GM12873 (cell line): ENCODE results near the gene DSP.

Source experiments
- TF ChIP-seq, protein P1 (sequence below): IDR thresholded peaks from 2 replicates; pipeline ENCODE4 v1.5.1; 2012; ENCODE audit warnings: low read depth, mild to moderate bottlenecking, moderate library complexity, low read length, control low read depth; ENCODE audit not compliant: insufficient read depth; ENCODE audit errors: missing control alignments

DSP gene

GRCh38 chr6:7541175-7542064, at the start of gene DSP:
DSP (plus strand) TSS chr6:7541671; CDS start chr6:7541916, 245 bp downstream.
- TF ChIP-seq, protein P1, sequence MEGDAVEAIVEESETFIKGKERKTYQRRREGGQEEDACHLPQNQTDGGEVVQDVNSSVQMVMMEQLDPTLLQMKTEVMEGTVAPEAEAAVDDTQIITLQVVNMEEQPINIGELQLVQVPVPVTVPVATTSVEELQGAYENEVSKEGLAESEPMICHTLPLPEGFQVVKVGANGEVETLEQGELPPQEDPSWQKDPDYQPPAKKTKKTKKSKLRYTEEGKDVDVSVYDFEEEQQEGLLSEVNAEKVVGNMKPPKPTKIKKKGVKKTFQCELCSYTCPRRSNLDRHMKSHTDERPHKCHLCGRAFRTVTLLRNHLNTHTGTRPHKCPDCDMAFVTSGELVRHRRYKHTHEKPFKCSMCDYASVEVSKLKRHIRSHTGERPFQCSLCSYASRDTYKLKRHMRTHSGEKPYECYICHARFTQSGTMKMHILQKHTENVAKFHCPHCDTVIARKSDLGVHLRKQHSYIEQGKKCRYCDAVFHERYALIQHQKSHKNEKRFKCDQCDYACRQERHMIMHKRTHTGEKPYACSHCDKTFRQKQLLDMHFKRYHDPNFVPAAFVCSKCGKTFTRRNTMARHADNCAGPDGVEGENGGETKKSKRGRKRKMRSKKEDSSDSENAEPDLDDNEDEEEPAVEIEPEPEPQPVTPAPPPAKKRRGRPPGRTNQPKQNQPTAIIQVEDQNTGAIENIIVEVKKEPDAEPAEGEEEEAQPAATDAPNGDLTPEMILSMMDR = no peak

GRCh38 chr6:7493866-7494265, 47.6 kb upstream of the DSP start:
- TF ChIP-seq, protein P1 = no peak

- TF ChIP-seq, protein P1 = no peak
Measured at GRCh38 chr6:7494638-7495037, 46.8 kb upstream of the DSP start.

DNA sequence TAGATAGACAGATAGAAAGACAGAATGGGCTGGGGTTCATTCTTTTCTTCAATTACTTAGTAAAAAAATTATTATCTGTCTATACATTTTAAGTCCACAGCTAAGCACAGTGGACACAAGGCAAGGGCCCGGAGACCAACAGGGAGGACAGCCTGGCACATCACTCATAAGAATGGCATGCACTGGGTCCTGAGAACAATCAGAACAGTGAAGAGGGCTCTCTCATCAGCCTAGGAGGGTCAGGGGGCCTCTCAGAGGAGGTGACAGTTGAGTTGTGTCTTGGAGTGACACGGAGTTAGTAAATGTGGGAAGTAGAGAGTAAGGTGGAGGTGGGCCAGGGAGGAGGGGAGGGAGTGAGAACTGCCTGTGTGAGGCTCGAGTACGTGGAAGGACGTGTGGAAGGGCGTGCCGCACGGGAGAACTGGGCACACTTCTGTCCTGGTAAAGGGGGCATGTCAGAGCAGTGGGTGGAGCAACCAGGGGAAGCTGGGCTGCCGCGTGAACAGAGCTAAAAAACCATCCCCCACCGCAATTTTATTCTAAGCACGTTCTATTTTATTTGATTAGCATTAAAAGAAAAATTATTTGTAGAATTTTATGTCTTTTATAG, 45.1 kb upstream of the DSP start:
- TF ChIP-seq, protein P1 = no peak

DNA sequence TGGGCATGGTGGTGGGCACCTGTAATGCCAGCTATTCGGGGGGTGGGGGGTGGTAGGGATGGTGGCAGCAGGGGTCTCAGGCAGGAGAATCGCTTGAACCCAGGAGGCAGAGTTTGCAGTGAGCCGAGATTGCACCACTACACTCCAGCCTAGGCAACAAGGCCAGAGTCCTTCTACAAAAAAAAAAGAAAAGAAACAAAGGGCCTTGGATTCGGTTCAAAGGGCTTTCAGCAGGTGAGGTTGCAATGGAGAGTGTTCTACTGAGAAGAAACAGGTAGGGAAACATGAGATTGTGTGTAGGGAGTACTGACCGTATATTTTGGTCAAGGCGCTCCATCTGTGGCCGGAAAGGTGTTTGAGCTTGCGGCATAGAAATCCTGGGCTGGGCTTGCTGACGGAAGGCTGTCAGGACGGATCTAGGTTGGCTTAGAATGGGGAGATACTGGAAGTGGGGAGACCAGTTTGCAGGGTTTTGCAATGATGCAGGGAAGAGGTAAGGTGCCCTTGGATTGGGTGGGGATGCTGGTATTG, 40.7 kb upstream of the DSP start:
- TF ChIP-seq, protein P1 = no peak

DNA sequence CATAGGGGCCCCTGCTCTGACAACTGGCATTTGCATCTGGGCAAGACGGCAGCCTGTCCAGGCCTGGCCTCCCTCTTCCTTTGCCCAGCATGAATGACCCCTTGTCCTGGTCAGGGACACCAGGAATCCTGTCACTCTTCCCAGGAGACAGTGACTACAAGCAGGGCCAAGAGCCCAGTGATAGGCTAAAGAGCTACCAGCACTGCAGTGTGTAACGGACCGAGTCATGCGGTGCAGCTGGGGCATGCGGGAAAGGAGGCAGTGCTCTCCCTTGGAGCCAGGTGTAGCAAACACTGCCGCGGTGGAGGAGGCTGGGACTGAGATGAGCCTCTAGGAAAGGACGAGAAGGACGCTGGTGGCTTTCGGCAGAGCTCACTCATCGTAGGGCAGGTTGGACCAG, 38.7 kb upstream of the DSP start:
- TF ChIP-seq, protein P1 = no peak

- TF ChIP-seq, protein P1 = no peak
Measured at GRCh38 chr6:7504041-7504440, 37.4 kb upstream of the DSP start.
